Measurements from ENCODE around the gene C17orf100. TPM values are rescaled to one million over a fixed set of nuclear protein-coding genes. Genes with fewer than 3 reads are reported as not detected.
"Not testable (repeated sequence)": the region's sequence is repeated elsewhere in the genome, so short reads cannot be mapped to it uniquely, and the experiment has no call there.

Gene C17orf100
- total RNA-seq, 1 donor from 2014 or later: 2.7 TPM

DNA sequence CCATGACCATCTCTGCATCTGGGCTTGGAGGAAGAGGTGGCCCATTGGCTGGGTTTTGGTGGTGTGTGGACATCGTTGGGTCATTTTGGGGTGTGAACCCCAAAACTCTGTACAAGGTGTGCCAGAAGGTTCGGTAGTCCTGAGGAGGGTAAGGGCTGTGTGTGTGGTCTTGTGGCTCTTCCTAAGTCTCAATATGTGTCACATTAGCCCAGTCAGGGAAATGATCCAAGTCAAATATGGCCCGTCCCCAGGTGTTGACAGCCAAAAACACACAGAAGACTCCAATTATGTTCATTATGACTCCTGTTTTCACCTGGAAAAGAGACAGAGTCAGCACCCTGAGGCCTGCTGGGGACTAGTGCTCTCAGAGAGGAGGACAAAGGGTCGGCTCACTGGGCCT is 34.5 kb downstream of the C17orf100 start:
- no peak for DNase-seq (ENCODE audit: extremely low read depth, low read depth, low spot score)

DNA sequence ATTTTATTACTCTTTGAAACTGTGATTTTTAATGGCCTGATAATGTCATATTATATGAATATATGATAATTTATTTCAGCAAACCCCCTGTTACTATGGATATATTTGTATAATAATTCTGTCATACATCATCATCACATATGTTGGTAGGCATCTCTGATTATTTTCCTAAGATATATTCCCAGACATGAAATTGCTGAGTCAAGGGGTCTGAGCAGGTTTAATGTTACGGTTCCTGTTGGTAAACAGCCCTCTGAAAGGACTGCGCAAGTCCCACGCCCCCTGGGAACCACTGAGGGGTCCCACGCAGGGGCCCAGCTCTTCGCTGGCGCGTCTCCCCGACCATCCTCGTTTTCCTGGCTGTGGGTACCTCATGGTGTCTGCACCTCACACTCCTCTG is 37.4 kb downstream of the C17orf100 start:
- DNase-seq (ENCODE audit: extremely low read depth, low read depth, low spot score): no peak

DNA sequence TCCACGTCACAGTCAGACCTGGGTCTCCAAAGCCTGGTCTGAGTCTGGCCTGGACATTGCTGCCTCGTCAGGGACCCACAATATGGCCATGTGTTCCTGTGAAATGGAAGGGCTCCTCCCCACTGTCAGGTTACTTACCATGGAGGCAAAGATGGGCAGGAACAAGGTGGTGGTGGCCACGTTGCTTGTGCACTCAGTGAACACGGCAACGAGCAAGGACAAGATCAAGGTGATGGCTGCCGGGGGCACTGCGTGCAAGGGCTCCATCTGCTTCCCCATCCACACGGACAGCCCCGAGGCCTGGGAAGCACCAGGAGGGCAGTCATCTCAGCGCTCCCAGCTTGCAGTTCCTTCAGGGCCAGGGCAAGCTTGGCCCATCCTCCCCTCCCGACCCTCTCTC is 39.1 kb downstream of the C17orf100 start:
- no peak for DNase-seq (ENCODE audit: extremely low read depth, low read depth, low spot score)

DNA sequence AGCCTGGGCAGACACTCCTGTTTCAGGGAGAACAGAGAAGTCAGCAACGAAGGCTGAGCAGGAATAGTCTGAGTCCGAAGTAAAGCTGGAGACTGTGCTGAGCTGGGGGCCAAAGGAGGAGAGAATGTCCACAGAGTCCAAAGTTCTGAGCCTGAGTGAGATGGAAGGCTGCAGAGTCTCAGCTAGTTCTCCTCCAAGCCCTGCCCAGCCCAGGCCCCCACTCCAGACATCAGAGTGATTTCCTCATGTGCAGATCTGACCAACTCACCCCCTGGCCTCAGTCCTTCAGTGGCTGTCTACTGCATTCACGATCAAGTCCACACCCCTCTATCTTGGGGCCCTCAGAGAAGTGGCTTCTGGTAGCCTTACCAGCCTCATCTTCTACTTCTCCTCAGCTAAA is 40.0 kb downstream of the C17orf100 start:
- DNase-seq (ENCODE audit: extremely low read depth, low read depth, low spot score): no peak

DNA sequence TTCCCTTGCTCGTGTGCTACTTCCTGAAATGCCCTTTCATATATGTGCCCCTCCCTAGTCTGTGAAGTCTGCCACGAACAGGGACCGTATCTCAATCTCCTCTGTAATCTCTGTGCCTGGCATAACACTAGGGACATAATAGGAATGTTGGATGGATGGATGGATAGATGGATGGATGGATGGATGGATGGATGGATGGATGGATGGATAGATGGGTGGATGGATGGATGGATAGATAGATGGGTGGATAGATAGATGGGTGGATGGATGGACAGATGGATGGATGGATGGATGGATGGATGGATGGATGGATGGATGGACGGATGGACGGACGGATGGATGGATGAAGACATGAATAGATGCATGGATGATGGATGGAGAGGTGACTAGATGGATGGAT is 40.4 kb downstream of the C17orf100 start:
- not testable (repeated sequence) for DNase-seq (ENCODE audit: extremely low read depth, low read depth, low spot score)

DNA sequence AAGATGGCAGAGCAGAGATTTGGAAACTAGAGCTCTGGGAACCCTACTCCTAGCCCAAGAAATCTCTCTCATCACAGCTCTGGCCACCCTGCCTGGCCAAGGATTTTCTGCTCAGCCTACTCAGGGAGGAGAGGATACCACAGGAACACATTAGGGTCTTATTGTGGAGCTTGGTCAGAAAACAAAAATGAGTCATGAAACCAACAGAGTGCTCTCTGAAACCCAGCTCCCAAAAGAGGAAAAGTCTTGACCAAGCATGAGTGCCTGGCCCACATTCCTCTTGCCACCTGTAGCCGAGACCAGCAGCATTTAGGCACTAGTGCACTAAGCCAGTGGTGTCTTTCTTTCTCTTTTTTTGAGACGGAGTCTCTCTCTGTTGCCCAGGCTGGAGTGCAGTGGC is 43.5 kb downstream of the C17orf100 start:
- no peak for DNase-seq (ENCODE audit: extremely low read depth, low read depth, low spot score)

DNA sequence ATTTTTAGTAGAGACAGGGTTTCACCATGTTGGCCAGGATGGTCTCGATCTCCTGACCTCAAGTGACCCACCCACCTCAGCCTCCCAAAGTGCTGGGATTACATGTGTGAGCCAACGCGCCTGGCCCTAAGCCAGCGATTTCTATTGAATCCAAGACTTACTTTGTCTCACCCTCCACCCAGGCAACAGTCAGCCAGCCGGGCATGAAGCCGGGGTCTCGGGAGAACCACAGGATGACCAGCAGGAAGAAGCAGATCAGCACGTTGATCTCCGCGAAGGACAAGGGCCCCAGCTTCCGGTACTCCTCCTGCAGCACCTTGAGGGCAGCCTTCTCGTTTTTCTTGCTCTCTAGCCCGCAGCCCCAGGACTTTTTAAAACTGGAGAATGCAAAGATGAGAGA is 44.0 kb downstream of the C17orf100 start:
- no peak for DNase-seq (ENCODE audit: extremely low read depth, low read depth, low spot score)

DNA sequence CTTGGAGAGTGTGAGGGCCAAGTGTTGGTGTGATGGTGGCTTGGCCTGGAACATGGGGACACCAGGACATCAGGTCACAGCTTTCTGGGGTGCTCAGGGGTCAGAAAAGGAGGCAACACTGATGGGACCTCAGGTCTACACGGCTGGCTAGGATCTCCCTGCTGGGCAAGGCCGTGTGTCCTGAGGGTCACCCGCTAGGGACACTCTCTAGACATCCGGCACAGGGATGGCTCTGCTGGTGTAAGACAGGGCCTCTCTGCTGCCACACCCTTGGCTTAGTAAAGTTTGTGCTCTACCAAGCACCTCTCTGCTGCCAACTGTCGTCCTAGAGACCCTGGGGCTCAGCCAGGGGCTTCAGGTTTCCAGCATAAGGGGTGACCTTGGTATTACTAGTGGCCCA is 45.3 kb downstream of the C17orf100 start:
- no peak for DNase-seq (ENCODE audit: extremely low read depth, low read depth, low spot score)

DNA sequence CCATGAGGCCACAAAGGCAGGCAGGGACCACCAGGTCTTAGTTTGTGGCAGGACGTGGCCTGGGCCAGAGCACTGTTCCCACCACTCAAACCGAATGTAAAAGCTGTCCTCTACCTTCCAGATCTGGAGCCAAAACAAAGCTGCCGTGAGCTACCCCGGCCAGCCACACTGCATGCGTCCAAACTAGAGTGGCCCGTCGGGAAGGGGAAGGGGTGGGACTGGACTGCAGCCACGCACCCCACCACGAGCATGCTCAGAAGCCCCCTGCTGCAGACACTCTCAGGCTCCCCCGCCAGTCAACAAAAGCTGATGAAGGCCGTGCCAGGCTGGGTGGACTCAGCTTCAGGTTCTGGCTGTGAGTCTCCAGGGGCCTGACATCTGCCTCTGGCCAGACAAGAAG is 46.4 kb downstream of the C17orf100 start:
- no peak for DNase-seq (ENCODE audit: extremely low read depth, low read depth, low spot score)

DNA sequence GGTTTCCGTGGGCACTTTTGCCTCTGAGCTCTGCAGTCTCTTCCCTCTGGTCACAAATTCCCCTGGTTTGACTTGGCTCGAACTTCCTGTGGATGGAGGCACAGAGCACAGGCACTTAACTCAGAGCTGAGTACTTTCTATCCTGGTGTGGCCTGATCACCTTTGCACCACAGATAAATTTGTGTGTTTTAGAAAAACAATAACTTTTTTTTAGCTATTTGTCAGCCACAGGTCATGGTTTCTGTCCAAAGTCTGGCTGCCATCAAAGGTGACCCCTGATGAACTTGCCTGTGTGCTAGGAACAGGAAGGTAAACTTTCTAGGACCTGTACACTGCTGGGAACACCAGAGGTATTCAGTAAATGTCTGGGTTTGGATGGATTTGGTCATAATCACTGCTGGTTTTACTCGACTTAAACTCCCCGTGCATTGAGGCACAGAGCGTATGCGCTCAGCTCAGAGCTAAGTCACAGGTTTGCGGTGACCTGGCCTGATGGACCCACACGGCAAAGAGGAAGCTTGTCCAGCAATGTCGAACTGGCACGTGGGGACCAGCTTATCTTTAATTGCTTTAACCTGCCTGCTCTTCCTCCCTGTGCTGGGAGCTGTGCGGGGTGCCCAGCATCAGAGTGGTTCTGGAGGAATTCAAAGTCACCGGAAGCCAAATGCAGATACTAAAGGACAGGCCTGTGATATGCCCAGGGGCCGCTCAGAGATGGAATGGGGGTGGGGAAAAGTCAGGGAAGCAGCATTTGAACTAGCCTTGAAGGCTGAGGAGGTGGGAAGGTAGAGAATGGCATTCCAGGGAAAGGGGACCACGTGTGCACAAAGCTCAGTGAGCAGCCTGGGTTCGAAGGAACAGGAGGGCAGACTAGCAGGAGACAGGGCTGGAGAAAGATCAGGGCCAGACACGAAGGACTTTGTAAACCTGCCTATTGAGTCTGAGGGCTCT is 48.7 kb downstream of the C17orf100 start:
- DNase-seq (ENCODE audit: extremely low read depth, low read depth, low spot score): no peak

DNA sequence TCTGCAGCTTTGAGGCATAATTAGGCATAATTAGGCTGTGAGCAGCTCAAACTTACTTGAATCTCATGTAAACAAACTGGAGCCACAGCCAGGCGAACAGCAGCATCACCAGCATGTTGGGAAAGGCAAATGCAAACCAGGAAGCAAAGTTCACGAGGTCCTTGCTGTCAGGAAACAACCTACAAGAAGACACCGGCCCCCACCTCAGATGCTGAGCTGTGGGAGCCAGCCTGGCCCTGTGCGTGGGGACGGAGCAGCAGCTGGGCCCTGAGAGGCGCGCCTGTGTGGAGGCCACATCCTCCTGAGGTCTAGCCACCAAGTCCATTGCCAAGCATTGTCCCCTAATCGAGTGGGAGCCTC is 49.4 kb downstream of the C17orf100 start:
- DNase-seq (ENCODE audit: extremely low read depth, low read depth, low spot score): no peak

DNA sequence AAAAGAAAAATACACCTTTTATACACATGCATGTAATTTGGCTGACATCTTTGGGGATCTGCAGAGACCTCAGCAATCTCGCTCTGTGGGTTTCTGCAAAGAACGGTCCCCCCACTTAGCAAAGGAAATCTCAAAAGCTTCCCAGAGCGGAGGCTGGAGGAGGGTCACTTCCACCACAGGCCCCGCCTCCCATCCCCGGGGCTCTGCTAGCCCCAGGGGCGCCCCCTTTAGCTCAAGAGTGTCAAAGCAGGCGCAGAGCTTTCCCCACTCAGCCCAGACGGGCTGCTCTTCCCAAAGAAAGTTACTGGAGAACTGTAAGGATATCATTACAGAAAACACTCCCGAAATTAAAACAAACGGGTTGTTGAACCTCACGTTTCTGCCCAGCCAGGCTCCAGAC is 50.2 kb downstream of the C17orf100 start:
- DNase-seq (ENCODE audit: extremely low read depth, low read depth, low spot score): no peak

DNA sequence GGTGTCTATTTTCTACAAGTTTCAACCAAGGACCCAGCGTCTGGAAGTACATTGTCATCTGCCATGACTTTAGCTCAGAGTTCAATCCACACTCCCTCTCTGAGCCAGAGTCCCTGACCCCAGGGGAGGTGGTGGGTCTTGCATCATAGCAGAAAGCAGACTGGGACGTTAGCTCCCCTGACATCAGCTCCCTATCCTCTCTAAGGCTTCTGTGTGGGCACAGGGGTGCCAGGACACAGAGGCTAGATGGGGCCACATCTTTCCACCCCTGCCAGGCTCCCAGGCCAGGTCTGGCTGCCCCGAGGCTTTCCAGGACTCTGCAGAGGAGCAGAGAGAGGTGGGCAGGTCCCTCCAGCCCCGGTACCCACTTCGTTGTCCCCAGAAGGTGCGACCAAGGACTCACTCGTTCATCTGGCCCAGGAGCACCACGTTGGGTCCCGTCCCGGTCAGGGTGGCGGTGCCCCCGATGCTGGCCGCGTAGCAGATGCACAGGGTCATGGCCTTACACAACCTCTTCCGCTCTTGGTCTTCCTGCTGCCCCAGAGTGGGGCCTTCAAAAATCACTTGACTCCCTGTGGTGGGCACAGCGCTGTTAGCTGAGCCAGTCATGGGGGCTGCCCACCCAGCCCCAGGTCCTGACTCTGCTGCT is 51.1 kb downstream of the C17orf100 start:
- no peak for DNase-seq (ENCODE audit: extremely low read depth, low read depth, low spot score)

Other genes with a start within 250 kb of the C17orf100 start
- gene AIPL1, start 216.6 kb upstream of the C17orf100 start, total RNA-seq: not detected in 2 replicates
- 2.8 and 8.2 TPM in 2 replicates for gene PIMREG, start 207.3 kb upstream of the C17orf100 start, total RNA-seq
- 0.15 and 0.82 TPM in 2 replicates for gene PITPNM3, start 95.2 kb upstream of the C17orf100 start, total RNA-seq
- gene KIAA0753, start 11.1 kb upstream of the C17orf100 start, total RNA-seq: 17.3 and 19.8 TPM in 2 replicates
- gene TXNDC17, start 10.7 kb upstream of the C17orf100 start, total RNA-seq: 177 and 221 TPM in 2 replicates
- gene MED31, start 157 bp upstream of the C17orf100 start, total RNA-seq: 12.0 and 15.7 TPM in 2 replicates
- gene SLC13A5, start 61.6 kb downstream of the C17orf100 start, total RNA-seq: not detected in 2 replicates
- gene XAF1, start 104.3 kb downstream of the C17orf100 start, total RNA-seq: 19.4 and 82.8 TPM in 2 replicates
- gene FBXO39, start 124.5 kb downstream of the C17orf100 start, total RNA-seq: 0.29 and 0.58 TPM in 2 replicates
- gene TEKT1, start 180.0 kb downstream of the C17orf100 start, total RNA-seq: not detected in 2 replicates

Measured in glomerular endothelial cell (primary cell).